ENCODE measurements around the gene FPGS.
"Not testable (repeated sequence)": the region's sequence is repeated elsewhere in the genome, so short reads cannot be mapped to it uniquely, and the experiment has no call there.

Gene FPGS

DNA sequence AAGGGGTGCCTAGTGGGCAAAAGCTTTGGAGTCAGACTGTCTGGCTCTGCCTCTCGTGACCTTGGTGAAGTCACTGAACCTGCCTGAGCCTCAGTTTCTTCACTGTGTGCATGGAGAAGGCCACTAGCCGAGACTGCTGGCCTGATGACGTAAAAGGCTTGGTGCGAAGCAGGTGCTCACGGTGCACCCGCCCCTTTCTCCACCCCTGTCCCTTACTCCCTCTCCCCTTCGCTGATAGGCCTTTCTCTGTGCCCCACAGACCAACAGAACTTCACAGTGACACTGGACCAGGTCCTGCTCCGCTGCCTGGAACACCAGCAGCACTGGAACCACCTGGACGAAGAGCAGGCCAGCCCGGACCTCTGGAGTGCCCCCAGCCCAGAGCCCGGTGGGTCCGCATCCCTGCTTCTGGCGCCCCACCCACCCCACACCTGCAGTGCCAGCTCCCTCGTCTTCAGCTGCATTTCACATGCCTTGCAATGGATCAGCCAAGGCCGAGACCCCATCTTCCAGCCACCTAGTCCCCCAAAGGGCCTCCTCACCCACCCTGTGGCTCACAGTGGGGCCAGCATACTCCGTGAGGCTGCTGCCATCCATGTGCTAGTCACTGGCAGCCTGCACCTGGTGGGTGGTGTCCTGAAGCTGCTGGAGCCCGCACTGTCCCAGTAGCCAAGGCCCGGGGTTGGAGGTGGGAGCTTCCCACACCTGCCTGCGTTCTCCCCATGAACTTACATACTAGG lies 10.4 kb downstream of the FPGS start:
- no peak for DNase-seq (ENCODE audit: low spot score)

DNA sequence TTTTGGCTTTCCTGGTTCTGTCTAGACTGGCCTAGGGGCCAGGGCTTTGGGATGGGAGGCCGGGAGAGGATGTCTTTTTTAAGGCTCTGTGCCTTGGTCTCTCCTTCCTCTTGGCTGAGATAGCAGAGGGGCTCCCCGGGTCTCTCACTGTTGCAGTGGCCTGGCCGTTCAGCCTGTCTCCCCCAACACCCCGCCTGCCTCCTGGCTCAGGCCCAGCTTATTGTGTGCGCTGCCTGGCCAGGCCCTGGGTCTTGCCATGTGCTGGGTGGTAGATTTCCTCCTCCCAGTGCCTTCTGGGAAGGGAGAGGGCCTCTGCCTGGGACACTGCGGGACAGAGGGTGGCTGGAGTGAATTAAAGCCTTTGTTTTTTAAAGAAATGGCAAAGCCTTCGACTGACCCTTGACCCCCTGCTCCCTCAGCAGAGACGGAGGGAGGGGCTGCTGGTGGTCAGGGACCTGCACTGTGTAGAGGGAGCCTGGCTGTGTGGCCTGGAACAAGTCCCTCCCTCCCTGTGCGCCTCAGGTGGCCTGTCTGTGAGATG lies 11.1 kb downstream of the FPGS start:
- DNase-seq (ENCODE audit: low spot score) = no peak

- DNase-seq (ENCODE audit: low spot score) = no peak
Measured at GRCh38 chr9:127814619-127815511, 12.2 kb downstream of the FPGS start.

GRCh38 chr9:127815512-127816361 lies 13.1 kb downstream of the FPGS start:
- no peak for DNase-seq (ENCODE audit: low spot score)

GRCh38 chr9:127816362-127816725 lies 13.7 kb downstream of the FPGS start:
- no peak for DNase-seq (ENCODE audit: low spot score)

- DNase-seq (ENCODE audit: low spot score) = no peak
Measured at GRCh38 chr9:127816728-127817127, 14.0 kb downstream of the FPGS start.

GRCh38 chr9:127817881-127818434 lies 15.3 kb downstream of the FPGS start:
- DNase-seq (ENCODE audit: low spot score) = no peak

DNA sequence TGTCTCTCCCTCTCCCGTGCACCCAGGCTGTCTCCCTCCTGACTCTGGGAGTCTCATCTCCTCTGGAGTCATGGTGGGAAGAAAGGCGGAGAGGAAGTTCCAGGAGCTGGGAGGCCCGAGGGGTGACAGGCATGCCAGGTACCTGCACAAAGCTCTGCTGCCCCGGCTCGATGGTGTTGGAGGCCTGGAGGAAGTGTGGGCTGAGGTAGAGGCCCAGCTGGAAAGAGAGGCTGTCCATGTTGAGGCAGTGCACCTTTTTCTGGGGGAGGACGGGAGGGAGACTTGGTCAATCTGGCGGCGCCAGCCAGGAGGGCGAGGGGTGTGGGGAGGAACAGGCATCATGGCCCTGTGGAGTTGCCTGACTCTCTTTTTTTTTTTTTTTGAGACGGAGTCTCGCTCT lies 15.9 kb downstream of the FPGS start:
- no peak for DNase-seq (ENCODE audit: low spot score)

GRCh38 chr9:127822108-127822507 lies 19.4 kb downstream of the FPGS start:
- DNase-seq (ENCODE audit: low spot score) = peak; percentile 53

- DNase-seq (ENCODE audit: low spot score) = no peak
Measured at GRCh38 chr9:127825319-127826051, 22.8 kb downstream of the FPGS start.

GRCh38 chr9:127826253-127826913 lies 23.7 kb downstream of the FPGS start:
- no peak for DNase-seq (ENCODE audit: low spot score)

DNA sequence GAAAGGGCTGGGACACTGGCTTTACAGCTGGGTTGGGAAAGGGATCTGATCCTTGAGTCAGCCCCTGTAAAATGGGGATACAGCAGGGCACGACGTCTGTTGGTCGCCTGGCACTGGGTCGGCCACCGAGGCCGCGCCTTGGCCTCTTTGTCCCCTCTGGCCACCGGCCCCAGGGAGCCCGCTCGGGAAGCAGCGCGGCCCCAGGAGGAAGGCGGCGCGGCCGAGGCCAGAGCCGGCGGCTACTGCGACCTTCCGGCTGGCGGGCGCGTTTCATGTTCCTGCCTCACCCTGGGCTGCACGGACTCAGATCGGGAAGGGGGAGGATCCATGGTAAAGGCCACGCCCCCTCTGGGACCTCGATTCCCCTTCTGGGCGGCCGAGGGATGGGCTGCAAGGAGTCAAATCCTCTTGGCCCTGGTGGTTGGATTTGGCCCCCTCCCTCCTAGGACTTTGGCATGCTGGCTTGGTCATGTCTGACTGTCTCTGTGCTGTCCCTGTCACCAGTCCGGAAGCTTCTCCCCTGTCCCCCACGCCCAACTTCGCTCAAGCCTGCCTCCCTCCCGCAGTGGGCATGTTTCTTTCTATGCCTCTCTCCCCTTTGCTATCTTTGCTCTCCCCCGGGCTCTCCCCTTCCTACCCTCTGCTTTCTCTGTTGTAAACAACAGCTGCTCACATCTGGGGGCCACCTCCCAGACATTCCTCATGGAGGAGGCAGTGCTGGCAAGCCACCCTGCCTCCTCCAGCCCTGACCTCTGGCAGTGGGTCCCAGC lies 25.8 kb downstream of the FPGS start:
- peak; percentile 29 for DNase-seq (ENCODE audit: low spot score)

DNA sequence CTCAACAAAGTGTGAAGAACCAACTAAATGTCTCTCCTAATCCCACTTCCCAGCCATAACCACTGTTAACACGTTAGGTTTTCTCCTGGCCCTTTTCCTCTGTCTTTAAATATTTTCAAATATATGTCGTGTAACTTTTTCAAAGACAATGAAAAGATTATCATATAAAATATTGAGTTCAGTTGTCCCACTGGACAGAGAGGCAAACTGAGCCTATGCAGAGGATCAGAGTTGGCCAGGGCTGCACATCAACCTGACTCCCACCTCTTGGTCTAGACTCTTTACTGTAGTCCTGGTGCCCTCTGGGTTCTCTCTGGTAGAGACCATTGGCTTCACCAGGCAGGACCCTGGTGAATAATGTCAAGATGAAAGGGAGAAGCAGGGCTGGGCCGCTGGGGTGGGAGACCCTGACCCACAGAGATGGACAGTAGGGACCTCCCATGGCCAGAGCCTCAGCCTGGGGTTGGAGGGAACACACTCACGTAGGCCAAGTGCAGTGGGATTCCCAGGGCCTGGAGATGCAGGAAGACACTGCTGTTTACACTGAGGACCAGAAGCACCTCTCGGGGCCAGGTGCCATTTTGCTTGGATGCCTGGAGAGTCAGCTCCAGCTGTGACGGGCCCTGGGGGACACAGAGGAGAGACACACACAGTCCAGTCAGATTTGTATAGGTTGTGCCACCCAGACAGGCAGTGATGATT lies 26.7 kb downstream of the FPGS start:
- DNase-seq (ENCODE audit: low spot score) = no peak

DNA sequence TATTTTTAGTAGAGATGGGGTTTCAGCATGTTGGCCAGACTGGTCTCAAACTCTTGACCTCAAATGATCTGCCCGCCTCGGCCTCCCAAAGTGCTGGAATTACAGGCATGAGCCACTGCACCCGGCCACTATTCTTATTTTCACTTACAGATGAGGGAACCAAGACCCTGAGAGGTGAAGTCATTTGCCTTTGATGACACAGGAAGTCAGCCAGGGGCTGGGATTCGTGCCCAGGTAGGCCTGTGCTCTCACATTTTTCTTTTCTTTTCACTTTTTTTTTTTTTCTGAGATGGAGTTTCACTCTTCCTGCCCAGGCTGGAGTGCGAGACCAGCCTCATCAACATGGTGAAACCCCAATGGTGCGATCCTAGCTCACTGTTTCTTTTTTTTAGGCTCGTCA lies 29.6 kb downstream of the FPGS start:
- no peak for DNase-seq (ENCODE audit: low spot score)

- DNase-seq (ENCODE audit: low spot score) = no peak
Measured at GRCh38 chr9:127833555-127833954, 30.9 kb downstream of the FPGS start.

DNA sequence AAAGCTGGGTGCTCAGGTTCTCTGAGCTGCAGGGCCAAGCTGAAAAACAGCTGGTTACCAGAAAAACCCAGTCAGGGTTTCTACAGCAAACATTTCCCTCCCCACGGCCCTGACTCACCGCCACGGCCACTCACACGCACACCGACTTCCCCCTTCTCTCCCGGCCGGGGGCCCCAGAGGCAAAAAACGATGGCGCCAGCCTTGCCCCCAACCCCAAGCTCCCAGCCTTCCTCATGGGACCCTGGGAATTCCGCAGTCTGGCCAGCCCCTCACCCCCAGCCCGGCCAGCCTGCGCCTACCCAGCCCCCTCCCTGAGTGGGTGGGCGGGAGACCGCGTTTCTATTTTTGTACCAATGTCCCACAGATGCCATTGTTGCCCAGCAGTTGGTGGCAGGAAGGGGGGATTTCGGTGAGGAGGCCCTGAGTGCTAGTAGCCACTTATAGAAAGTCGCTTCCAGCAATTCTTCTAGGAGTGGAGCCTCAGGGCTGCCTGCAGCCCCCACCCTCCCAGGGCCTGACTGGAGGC lies 33.4 kb downstream of the FPGS start:
- no peak for DNase-seq (ENCODE audit: low spot score)

GRCh38 chr9:127836561-127836960 lies 33.9 kb downstream of the FPGS start:
- not testable (repeated sequence) for DNase-seq (ENCODE audit: low spot score)

GRCh38 chr9:127837346-127837745 lies 34.7 kb downstream of the FPGS start:
- DNase-seq (ENCODE audit: low spot score) = no peak

Data from putamen (tissue), 1 donor.